Mesenchymal stem cell (in vitro differentiated cells and primary cell): ENCODE results near the gene CBX3.
A peak's percentile ranks its signal among the peaks of the same experiment; 100 is the strongest.
"Not testable (repeated sequence)": the region's sequence is repeated elsewhere in the genome, so short reads cannot be mapped to it uniquely, and the experiment has no call there.

Source experiments
- DNase-seq: peaks from one replicate; pipeline ENCODE4 v3.0.0-alpha.2; 2013
- H2AFZ ChIP-seq: one replicate; pipeline ENCODE4 v1.6.1; 2013; ENCODE audit warnings: low read depth, mild to moderate bottlenecking, control low read depth, inconsistent platforms, low read length, moderate library complexity
- H2AK5ac ChIP-seq: 2 replicates; pipeline ENCODE4 v1.6.1; 2013; ENCODE audit warnings: low read length, moderate library complexity, mild to moderate bottlenecking, inconsistent platforms; ENCODE audit not compliant: severe bottlenecking
- H2BK120ac ChIP-seq: one replicate; pipeline ENCODE4 v1.6.1; 2013; ENCODE audit warnings: low read depth, mild to moderate bottlenecking, inconsistent platforms, low read length, moderate library complexity
- H2BK12ac ChIP-seq, 2 experiments: one replicate each; pipeline ENCODE4 v1.6.1; 2013; ENCODE audit warnings: inconsistent platforms in 2 of 2, low read length in 2 of 2, mild to moderate bottlenecking in 2 of 2, moderate library complexity in 2 of 2, control low read depth in 1 of 2
- H2BK15ac ChIP-seq: one replicate; pipeline ENCODE4 v1.6.1; 2013; ENCODE audit warnings: mild to moderate bottlenecking, low read depth, inconsistent platforms; ENCODE audit not compliant: poor library complexity, severe bottlenecking
- H2BK5ac ChIP-seq: 2 replicates; pipeline ENCODE4 v1.6.1; 2013; ENCODE audit warnings: low read depth, mild to moderate bottlenecking, low read length, control low read depth, inconsistent platforms; ENCODE audit not compliant: poor library complexity, severe bottlenecking
- H3K14ac ChIP-seq, 2 experiments: one replicate each; pipeline ENCODE4 v1.6.1; 2013; ENCODE audit warnings: inconsistent platforms in 2 of 2, low read length in 2 of 2, control low read depth in 1 of 2, mild to moderate bottlenecking in 1 of 2, moderate library complexity in 1 of 2
- H3K18ac ChIP-seq, 2 experiments: one replicate each; pipeline ENCODE4 v1.6.1; 2013; ENCODE audit warnings: inconsistent platforms in 2 of 2, low read length in 2 of 2, control low read depth in 1 of 2, low read depth in 1 of 2, mild to moderate bottlenecking in 1 of 2
- H3K23ac ChIP-seq, 2 experiments: one replicate each; pipeline ENCODE4 v1.6.1; 2013; ENCODE audit warnings: inconsistent platforms in 2 of 2, low read length in 2 of 2, mild to moderate bottlenecking in 2 of 2, moderate library complexity in 2 of 2, control low read depth in 1 of 2
- H3K27ac ChIP-seq: 2 replicates; pipeline ENCODE4 v1.5.1; 2013; ENCODE audit warnings: mild to moderate bottlenecking, moderate library complexity, low read length, control low read depth, inconsistent platforms; ENCODE audit not compliant: poor library complexity, severe bottlenecking
- H3K27me3 ChIP-seq, 2 experiments: 2 replicates each; pipeline versions ENCODE4 v1.6.1 to v1.7.0; 2013; ENCODE audit warnings: low read length in 2 of 2, mild to moderate bottlenecking in 2 of 2, moderate library complexity in 2 of 2, control low read depth in 1 of 2, inconsistent platforms in 1 of 2; ENCODE audit not compliant: control insufficient read depth in 1 of 2, insufficient read depth in 1 of 2
- H3K36me3 ChIP-seq, 2 experiments: 2 replicates each; pipeline versions ENCODE4 v1.6.1 to v1.7.0; 2013; ENCODE audit warnings: low read length in 2 of 2, control low read depth in 1 of 2, inconsistent platforms in 1 of 2, low read depth in 1 of 2, mild to moderate bottlenecking in 1 of 2; ENCODE audit not compliant: insufficient read depth in 2 of 2, control insufficient read depth in 1 of 2
- H3K4ac ChIP-seq, 2 experiments: one replicate each; pipeline ENCODE4 v1.6.1; 2013; ENCODE audit warnings: inconsistent platforms in 2 of 2, low read length in 2 of 2, mild to moderate bottlenecking in 2 of 2, moderate library complexity in 2 of 2, control low read depth in 1 of 2, low read depth in 1 of 2
- H3K4me1 ChIP-seq: 2 replicates; pipeline ENCODE4 v1.6.1; 2013; ENCODE audit warnings: low read depth, low read length, control low read depth; ENCODE audit not compliant: control insufficient read depth, insufficient read depth
- H3K4me2 ChIP-seq: 2 replicates; pipeline ENCODE4 v1.6.1; 2013; ENCODE audit warnings: low read length, mild to moderate bottlenecking, inconsistent platforms; ENCODE audit not compliant: poor library complexity, severe bottlenecking
- H3K4me3 ChIP-seq, 2 experiments: 2 replicates each; pipeline versions ENCODE4 v1.5.1 to v1.7.0; 2013; ENCODE audit warnings: low read length in 2 of 2, mild to moderate bottlenecking in 2 of 2, control low read depth in 1 of 2, low read depth in 1 of 2; ENCODE audit not compliant: insufficient read depth in 1 of 2
- H3K79me1 ChIP-seq: replicated peaks from 2 replicates; pipeline ENCODE4 v1.6.1; 2013; ENCODE audit warnings: mild to moderate bottlenecking, control low read depth, low read length, inconsistent platforms; ENCODE audit not compliant: poor library complexity, severe bottlenecking
- H3K9ac ChIP-seq: 2 replicates; pipeline ENCODE4 v1.7.0; 2013; ENCODE audit warnings: mild to moderate bottlenecking, low read length, moderate library complexity
- H3K9me3 ChIP-seq: 2 replicates; pipeline ENCODE4 v1.7.0; 2013; ENCODE audit warnings: mild to moderate bottlenecking, low read length; ENCODE audit not compliant: control insufficient read depth
- H4K8ac ChIP-seq: one replicate; pipeline ENCODE4 v1.6.1; 2013; ENCODE audit warnings: inconsistent platforms, mild to moderate bottlenecking, low read length, moderate library complexity
- H4K91ac ChIP-seq: one replicate; pipeline ENCODE4 v1.6.1; 2013; ENCODE audit warnings: mild to moderate bottlenecking, low read length, inconsistent platforms
- WGBS: methylation state at CpG from one replicate; pipeline ENCODE4 v1.1.7; 2013; ENCODE audit warnings: mixed read lengths; 5-methylcytosine and 5-hydroxymethylcytosine counted together

The CBX3 gene

DNA sequence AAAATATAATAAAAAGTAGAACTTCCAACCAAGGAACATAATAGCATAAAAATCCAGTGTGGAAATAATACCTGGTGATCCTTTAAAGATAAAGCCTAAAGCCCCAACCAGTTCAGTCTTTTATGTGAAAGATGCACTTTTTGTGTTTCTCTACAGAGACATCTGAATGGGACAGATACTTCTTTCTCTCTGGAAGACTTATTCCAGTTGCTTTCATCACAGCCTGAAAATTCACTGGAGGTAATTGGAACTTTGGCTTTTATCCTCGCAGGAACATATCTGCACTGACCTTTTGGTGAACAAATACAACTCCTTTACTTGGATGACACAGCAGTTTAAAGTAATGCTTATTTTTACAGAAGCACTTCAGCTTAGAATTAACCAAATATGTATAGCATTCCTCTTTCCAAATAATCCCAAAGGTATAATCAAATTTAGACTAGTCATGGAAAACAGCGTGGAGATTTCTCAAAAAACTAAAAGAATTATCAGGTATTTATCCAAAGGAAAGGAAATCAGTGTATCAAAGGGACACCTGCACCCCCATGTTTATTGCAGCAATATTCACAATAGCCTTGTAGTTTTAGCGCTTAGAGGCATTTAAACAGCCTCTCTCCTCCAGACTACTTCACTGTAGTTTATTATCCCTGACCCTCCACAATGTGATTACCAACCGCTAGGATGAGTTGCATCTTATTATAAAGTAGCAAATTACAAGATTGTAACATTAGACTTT, 17.8 kb upstream of the CBX3 start:
- no peak overlapping the region for H3K14ac ChIP-seq
- peaks cover 8 to 34% of the 10 kb centered on the region in 2 experiments for H3K36me3 ChIP-seq
- no peak overlapping the region for H2BK5ac ChIP-seq
- H3K9me3 ChIP-seq: no peaks in the 10 kb centered on the region
- no peak overlapping the region for H3K9ac ChIP-seq
- H2BK120ac ChIP-seq: no peak overlapping the region
- no peak overlapping the region for H2BK12ac ChIP-seq
- no peak overlapping the region for H4K91ac ChIP-seq
- H3K4me1 ChIP-seq: peaks cover 7% of the 10 kb centered on the region
- peak overlapping the region; percentile 50 for H3K27ac ChIP-seq
- H3K4me3 ChIP-seq: no peak overlapping the region
- H3K27me3 ChIP-seq: no peaks in the 10 kb centered on the region
- no peak overlapping the region for H2BK15ac ChIP-seq
- H3K4me2 ChIP-seq: no peak overlapping the region
- no peak overlapping the region for H2AFZ ChIP-seq
- no peak for DNase-seq
- no peak overlapping the region for H3K23ac ChIP-seq
- no peak overlapping the region for H4K8ac ChIP-seq
- no peak overlapping the region for H3K18ac ChIP-seq
- 91% methylated on average over 2 of the region's 4 CpGs for WGBS
- no peak overlapping the region for H2AK5ac ChIP-seq
- H3K79me1 ChIP-seq: peaks cover 1% of the 10 kb centered on the region
- no peak overlapping the region for H3K4ac ChIP-seq

DNA sequence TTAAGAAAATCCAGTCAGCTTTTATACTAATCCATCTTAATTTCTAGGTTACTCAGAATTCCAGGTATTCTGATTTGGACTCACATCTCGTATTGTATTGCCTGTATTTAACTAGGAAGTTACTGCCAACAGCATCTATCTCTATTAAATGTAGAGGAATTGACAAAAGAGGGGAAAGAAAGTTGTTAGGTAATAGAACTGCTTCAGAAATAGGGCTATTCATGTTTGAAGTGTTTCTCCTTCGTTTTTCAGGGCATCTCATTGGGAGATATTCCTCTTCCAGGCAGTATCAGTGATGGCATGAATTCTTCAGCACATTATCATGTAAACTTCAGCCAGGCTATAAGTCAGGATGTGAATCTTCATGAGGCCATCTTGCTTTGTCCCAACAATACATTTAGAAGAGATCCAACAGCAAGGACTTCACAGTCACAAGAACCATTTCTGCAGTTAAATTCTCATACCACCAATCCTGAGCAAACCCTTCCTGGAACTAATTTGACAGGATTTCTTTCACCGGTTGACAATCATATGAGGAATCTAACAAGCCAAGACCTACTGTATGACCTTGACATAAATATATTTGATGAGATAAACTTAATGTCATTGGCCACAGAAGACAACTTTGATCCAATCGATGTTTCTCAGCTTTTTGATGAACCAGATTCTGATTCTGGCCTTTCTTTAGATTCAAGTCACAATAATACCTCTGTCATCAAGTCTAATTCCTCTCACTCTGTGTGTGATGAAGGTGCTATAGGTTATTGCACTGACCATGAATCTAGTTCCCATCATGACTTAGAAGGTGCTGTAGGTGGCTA, 17.1 kb upstream of the CBX3 start:
- H3K14ac ChIP-seq, H3K9ac ChIP-seq, H3K4me3 ChIP-seq, H3K9me3 ChIP-seq, H3K4me1 ChIP-seq, H3K4me2 ChIP-seq, H3K4ac ChIP-seq, H2AK5ac ChIP-seq, H3K27me3 ChIP-seq, H2BK5ac ChIP-seq, H2AFZ ChIP-seq, H4K91ac ChIP-seq, H3K23ac ChIP-seq, H3K18ac ChIP-seq, H4K8ac ChIP-seq, H3K79me1 ChIP-seq, H2BK12ac ChIP-seq, H2BK120ac ChIP-seq, H2BK15ac ChIP-seq, DNase-seq: not testable (repeated sequence)
- Histone ChIP-seq H3K36me3 (peaks cover 7 to 41% of the 10 kb centered on the region in 2 experiments), H3K27ac (peak overlapping the region; percentile 39)
- WGBS: 50% methylated on average over 1 of the region's 4 CpGs

DNA sequence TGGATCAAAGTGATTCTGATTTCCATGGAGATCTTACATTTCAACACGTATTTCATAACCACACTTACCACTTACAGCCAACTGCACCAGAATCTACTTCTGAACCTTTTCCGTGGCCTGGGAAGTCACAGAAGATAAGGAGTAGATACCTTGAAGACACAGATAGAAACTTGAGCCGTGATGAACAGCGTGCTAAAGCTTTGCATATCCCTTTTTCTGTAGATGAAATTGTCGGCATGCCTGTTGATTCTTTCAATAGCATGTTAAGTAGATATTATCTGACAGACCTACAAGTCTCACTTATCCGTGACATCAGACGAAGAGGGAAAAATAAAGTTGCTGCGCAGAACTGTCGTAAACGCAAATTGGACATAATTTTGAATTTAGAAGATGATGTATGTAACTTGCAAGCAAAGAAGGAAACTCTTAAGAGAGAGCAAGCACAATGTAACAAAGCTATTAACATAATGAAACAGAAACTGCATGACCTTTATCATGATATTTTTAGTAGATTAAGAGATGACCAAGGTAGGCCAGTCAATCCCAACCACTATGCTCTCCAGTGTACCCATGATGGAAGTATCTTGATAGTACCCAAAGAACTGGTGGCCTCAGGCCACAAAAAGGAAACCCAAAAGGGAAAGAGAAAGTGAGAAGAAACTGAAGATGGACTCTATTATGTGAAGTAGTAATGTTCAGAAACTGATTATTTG, 16.3 kb upstream of the CBX3 start:
- no peak overlapping the region for H2BK120ac ChIP-seq
- peaks cover 6% of the 10 kb centered on the region for H3K4me1 ChIP-seq
- DNase-seq: no peak
- H3K36me3 ChIP-seq: peaks cover 7 to 49% of the 10 kb centered on the region in 2 experiments
- peaks cover 1% of the 10 kb centered on the region for H3K79me1 ChIP-seq
- H3K27ac ChIP-seq: no peak overlapping the region
- H3K9ac ChIP-seq: no peak overlapping the region
- H2BK15ac ChIP-seq: no peak overlapping the region
- no peak overlapping the region for H3K4me2 ChIP-seq
- H2AFZ ChIP-seq: no peak overlapping the region
- H3K27me3 ChIP-seq: no peaks in the 10 kb centered on the region
- H3K4me3 ChIP-seq: no peak overlapping the region
- H3K14ac ChIP-seq: no peak overlapping the region
- no peak overlapping the region for H3K18ac ChIP-seq
- H3K9me3 ChIP-seq: no peaks in the 10 kb centered on the region
- H3K23ac ChIP-seq: no peak overlapping the region
- H3K4ac ChIP-seq: no peak overlapping the region
- H2BK5ac ChIP-seq: no peak overlapping the region
- no peak overlapping the region for H4K91ac ChIP-seq
- H2AK5ac ChIP-seq: no peak overlapping the region
- H4K8ac ChIP-seq: no peak overlapping the region
- WGBS: 94% methylated on average over 10 of the region's 10 CpGs
- no peak overlapping the region for H2BK12ac ChIP-seq

DNA sequence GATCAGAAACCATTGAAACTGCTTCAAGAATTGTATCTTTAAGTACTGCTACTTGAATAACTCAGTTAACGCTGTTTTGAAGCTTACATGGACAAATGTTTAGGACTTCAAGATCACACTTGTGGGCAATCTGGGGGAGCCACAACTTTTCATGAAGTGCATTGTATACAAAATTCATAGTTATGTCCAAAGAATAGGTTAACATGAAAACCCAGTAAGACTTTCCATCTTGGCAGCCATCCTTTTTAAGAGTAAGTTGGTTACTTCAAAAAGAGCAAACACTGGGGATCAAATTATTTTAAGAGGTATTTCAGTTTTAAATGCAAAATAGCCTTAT, 15.7 kb upstream of the CBX3 start:
- no peak overlapping the region for H4K8ac ChIP-seq
- no peak overlapping the region for H2BK5ac ChIP-seq
- H3K79me1 ChIP-seq: peaks cover 1% of the 10 kb centered on the region
- H4K91ac ChIP-seq: no peak overlapping the region
- H3K9me3 ChIP-seq: no peaks in the 10 kb centered on the region
- H3K27me3 ChIP-seq: no peaks in the 10 kb centered on the region
- no peak overlapping the region for H3K9ac ChIP-seq
- no peak overlapping the region for H3K4me3 ChIP-seq
- H2AK5ac ChIP-seq: no peak overlapping the region
- H2BK12ac ChIP-seq: no peak overlapping the region
- DNase-seq: no peak
- H3K4me1 ChIP-seq: peaks cover 6% of the 10 kb centered on the region
- H3K23ac ChIP-seq: no peak overlapping the region
- H3K14ac ChIP-seq: no peak overlapping the region
- peaks cover 7 to 55% of the 10 kb centered on the region in 2 experiments for H3K36me3 ChIP-seq
- WGBS: 100% methylated on average over 1 of the region's 1 CpG
- no peak overlapping the region for H3K4me2 ChIP-seq
- H2BK120ac ChIP-seq: no peak overlapping the region
- H2BK15ac ChIP-seq: no peak overlapping the region
- no peak overlapping the region for H3K27ac ChIP-seq
- no peak overlapping the region for H3K18ac ChIP-seq
- H3K4ac ChIP-seq: no peak overlapping the region
- no peak overlapping the region for H2AFZ ChIP-seq
